MM.1S (cell line): ENCODE data around the gene HTR3D.

Experiments
- EZH2phosphoT487 ChIP-seq: fragments of 300-600 bp; sonication (generic); IDR thresholded peaks from 2 replicates; pipeline ENCODE4 v1.6.1; 2018; ENCODE audit warnings: antibody characterized with exemption, low read length
- TF ChIP-seq, protein P1 (sequence below): fragments of 300-600 bp; sonication (generic); IDR thresholded peaks from 2 replicates; pipeline ENCODE4 v1.5.1; 2016; ENCODE audit warnings: antibody characterized with exemption, low read length, mixed read lengths

DNA sequence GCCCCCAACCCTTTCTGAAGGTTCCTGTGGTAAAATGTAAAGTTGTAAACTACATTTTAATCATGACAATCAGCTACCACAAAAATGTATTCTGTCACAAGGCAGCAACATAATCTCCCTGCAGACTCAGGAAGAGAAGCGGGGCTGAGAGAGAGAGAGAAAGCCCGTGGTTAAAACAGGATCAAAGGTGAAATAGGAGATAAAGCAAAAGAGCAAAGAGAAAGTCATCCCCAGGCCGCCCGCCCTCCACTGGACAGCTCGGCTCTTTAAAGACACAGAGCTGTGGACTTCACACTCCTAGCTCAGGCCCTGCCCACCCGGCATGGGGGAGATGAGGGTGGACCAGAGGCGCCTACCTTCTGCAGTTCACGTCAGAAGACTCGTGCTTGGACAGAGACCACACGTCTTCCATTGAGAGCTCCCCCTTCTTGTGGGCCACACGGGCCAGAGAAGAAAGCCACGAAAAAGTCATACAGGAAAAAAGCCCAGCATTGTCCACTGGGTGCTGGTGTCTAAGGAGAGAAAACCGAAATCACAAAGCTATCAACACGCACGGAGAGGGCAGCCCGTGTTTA, 43.2 kb upstream of the HTR3D start:
- TF ChIP-seq, protein P1, sequence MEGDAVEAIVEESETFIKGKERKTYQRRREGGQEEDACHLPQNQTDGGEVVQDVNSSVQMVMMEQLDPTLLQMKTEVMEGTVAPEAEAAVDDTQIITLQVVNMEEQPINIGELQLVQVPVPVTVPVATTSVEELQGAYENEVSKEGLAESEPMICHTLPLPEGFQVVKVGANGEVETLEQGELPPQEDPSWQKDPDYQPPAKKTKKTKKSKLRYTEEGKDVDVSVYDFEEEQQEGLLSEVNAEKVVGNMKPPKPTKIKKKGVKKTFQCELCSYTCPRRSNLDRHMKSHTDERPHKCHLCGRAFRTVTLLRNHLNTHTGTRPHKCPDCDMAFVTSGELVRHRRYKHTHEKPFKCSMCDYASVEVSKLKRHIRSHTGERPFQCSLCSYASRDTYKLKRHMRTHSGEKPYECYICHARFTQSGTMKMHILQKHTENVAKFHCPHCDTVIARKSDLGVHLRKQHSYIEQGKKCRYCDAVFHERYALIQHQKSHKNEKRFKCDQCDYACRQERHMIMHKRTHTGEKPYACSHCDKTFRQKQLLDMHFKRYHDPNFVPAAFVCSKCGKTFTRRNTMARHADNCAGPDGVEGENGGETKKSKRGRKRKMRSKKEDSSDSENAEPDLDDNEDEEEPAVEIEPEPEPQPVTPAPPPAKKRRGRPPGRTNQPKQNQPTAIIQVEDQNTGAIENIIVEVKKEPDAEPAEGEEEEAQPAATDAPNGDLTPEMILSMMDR, result no peak
- no peak for TF ChIP-seq EZH2phosphoT487
